ENCODE data around the gene RBKS. TPM values are rescaled to one million over a fixed set of nuclear protein-coding genes. Genes with fewer than 3 reads are reported as not detected.

RBKS gene
- total and polyA plus RNA-seq, 2 donors (not counting 1 experiment from before 2014, with no cell fraction given), result 1.3 to 2.6 TPM

DNA sequence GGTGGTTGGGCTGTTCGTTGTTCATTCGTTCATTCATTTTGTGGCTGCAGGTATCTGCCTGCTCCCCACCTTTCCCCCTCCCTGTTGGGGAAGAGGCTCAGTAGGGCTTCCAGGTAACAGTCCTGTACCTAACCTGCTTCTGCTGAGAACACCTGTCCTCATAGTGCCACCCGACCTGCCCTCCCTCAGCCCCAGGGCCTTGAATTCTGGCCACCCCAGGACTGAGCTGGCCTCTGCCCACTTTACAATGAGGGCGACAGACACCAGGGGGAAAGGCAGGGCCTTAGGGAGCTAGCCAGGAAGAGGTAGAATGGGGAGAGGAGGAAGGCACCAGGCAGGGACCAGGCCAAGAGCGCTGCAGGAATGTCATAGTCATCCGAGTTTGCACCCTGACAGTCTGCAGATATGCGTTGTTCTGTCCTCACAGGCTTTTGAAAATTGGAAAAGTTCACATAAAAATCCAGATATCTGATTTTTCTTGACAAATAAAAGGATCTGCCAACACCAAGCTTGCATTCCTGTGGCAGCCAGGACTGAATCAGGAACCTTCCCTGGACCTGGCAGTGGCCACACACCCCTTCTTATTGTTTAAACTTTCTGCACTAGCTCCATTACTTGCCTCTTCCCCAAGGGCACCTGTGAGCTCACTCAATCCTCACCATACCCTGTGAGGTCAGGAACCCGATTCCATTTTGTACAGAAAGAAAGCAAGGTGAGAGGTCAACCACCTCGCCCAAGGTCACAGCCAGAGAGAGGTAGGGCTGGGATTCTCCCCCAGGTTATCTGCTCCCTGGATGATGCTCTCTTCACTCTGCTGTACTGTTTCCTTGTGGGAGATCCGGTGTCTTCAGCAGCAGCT is 153.9 kb downstream of the RBKS start:
- Histone ChIP-seq H3K9me3 (ENCODE audit: control insufficient read depth, insufficient read depth, low read depth, low read length) (no peaks in the 10 kb centered on the region), H3K4me2 (ENCODE audit: extremely low read depth, insufficient read depth, low read length) (no peak overlapping the region), H3K27me3 (ENCODE audit: control insufficient read depth, insufficient read depth, low read length) (no peaks in the 10 kb centered on the region), H3K4me1 (ENCODE audit: control insufficient read depth, extremely low read depth, insufficient read depth, low read length) (peaks cover 3% of the 10 kb centered on the region), H3K9ac (ENCODE audit: insufficient read depth, low read length) (peak overlapping the region; percentile 11), H3K4me3 (replicated peaks in 1 of 4; ENCODE audit: control extremely low read depth in 1 of 4, insufficient read depth in 1 of 4, low read depth in 3 of 4, low read length in 4 of 4) (no peak overlapping the region), H3K79me2 (ENCODE audit: control insufficient read depth, insufficient read depth, low read length) (no peaks in the 10 kb centered on the region), H4K20me1 (ENCODE audit: control insufficient read depth, extremely low read depth, insufficient read depth, low read length) (no peaks in the 10 kb centered on the region), H3K36me3 (ENCODE audit: control insufficient read depth, insufficient read depth, low read length) (no peaks in the 10 kb centered on the region), H2AFZ (ENCODE audit: low read length) (peak overlapping the region; percentile 74), H3K27ac (ENCODE audit: insufficient read depth, low read length) (peak overlapping the region; percentile 44)
- DNase-seq (ENCODE audit: low read depth in 2 of 2), result peak in 1 of 2 donors; percentile 38
- TF ChIP-seq, protein P1, sequence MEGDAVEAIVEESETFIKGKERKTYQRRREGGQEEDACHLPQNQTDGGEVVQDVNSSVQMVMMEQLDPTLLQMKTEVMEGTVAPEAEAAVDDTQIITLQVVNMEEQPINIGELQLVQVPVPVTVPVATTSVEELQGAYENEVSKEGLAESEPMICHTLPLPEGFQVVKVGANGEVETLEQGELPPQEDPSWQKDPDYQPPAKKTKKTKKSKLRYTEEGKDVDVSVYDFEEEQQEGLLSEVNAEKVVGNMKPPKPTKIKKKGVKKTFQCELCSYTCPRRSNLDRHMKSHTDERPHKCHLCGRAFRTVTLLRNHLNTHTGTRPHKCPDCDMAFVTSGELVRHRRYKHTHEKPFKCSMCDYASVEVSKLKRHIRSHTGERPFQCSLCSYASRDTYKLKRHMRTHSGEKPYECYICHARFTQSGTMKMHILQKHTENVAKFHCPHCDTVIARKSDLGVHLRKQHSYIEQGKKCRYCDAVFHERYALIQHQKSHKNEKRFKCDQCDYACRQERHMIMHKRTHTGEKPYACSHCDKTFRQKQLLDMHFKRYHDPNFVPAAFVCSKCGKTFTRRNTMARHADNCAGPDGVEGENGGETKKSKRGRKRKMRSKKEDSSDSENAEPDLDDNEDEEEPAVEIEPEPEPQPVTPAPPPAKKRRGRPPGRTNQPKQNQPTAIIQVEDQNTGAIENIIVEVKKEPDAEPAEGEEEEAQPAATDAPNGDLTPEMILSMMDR (conservative IDR thresholded peaks at IDR 0.05 in 1 of 2, IDR thresholded peaks at IDR 0.05 in 1 of 2; ENCODE audit: low read depth in 1 of 2, low read length in 2 of 2), result no peak
- no peak for TF ChIP-seq EZH2 (IDR thresholded peaks at IDR 0.05; ENCODE audit: low read length, missing control alignments)

DNA sequence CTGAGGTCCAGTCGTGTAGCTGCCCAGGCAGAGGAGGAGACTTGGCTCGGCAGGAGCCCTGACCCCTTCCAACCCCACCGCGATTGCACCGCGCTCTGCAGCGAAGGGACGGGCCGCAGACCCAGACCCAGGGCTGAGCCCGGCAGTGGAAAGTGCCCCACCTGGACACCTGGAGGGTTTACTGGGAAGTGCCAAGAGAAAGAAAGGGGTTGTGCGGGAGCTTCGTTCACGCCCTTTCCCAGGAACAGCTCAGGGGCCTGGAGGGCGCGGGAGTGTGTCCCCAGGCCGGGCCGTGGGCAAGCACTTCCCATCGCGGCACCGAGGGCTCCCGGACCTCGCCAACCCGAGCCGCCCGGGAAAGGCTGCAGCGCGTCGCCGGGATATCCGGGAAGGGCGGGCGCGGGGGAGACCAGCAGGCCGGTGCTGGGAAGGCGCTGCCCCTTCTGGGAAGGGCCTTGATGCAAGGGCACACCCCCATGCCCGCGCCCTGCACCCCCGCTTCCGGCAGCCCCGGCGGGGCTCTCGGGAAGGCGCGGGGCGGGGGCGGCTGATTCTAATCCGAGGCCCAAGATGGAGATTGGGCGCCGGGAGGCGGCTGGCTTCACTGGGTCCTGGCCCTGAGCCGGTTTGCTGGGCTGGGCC is 154.8 kb downstream of the RBKS start:
- H3K27me3 ChIP-seq (ENCODE audit: control insufficient read depth, insufficient read depth, low read length), result no peaks in the 10 kb centered on the region
- peak; percentile 67 to 85 for DNase-seq (ENCODE audit: low read depth in 2 of 2)
- TF ChIP-seq, protein P1 (conservative IDR thresholded peaks at IDR 0.05 in 1 of 2, IDR thresholded peaks at IDR 0.05 in 1 of 2; ENCODE audit: low read depth in 1 of 2, low read length in 2 of 2), result no peak
- no peak for TF ChIP-seq EZH2 (IDR thresholded peaks at IDR 0.05; ENCODE audit: low read length, missing control alignments)
- H3K27ac ChIP-seq (ENCODE audit: insufficient read depth, low read length), result peak overlapping the region; percentile 44
- H3K4me3 ChIP-seq (replicated peaks in 1 of 4; ENCODE audit: control extremely low read depth in 1 of 4, insufficient read depth in 1 of 4, low read depth in 3 of 4, low read length in 4 of 4), result peak overlapping the region in 3 of 4 experiments; percentile 17 to 47 (median 40)
- H3K9me3 ChIP-seq (ENCODE audit: control insufficient read depth, insufficient read depth, low read depth, low read length), result no peaks in the 10 kb centered on the region
- H3K9ac ChIP-seq (ENCODE audit: insufficient read depth, low read length), result peak overlapping the region; percentile 35
- H3K36me3 ChIP-seq (ENCODE audit: control insufficient read depth, insufficient read depth, low read length), result no peaks in the 10 kb centered on the region
- peak overlapping the region; percentile 79 for H3K4me2 ChIP-seq (ENCODE audit: extremely low read depth, insufficient read depth, low read length)
- H2AFZ ChIP-seq (ENCODE audit: low read length), result peak overlapping the region; percentile 75
- H3K79me2 ChIP-seq (ENCODE audit: control insufficient read depth, insufficient read depth, low read length), result no peaks in the 10 kb centered on the region
- H4K20me1 ChIP-seq (ENCODE audit: control insufficient read depth, extremely low read depth, insufficient read depth, low read length), result no peaks in the 10 kb centered on the region
- peaks cover 3% of the 10 kb centered on the region for H3K4me1 ChIP-seq (ENCODE audit: control insufficient read depth, extremely low read depth, insufficient read depth, low read length)

DNA sequence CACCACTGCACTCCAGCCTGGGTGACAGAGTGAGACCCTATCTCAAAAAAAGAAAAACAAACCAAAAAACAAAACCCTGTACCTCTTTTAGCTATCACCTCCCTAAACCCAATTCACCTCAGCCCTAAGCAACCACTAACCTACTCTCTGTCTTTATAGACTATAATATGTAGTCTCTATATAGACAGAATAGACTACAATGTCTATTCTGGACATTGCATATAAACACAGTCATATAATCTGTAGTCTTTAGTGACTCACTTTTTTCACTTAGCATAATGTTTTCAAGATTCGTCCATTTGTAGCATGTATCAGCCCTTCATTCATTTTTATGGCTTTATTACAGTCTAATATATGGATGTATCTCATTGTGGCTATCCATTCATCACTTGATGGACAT is 155.9 kb downstream of the RBKS start:
- Histone ChIP-seq H3K4me3 (replicated peaks in 1 of 4; ENCODE audit: control extremely low read depth in 1 of 4, insufficient read depth in 1 of 4, low read depth in 3 of 4, low read length in 4 of 4) (no peak overlapping the region), H3K36me3 (ENCODE audit: control insufficient read depth, insufficient read depth, low read length) (no peaks in the 10 kb centered on the region), H3K27ac (ENCODE audit: insufficient read depth, low read length) (no peak overlapping the region), H3K79me2 (ENCODE audit: control insufficient read depth, insufficient read depth, low read length) (no peaks in the 10 kb centered on the region), H3K9ac (ENCODE audit: insufficient read depth, low read length) (no peak overlapping the region), H3K27me3 (ENCODE audit: control insufficient read depth, insufficient read depth, low read length) (no peaks in the 10 kb centered on the region), H3K9me3 (ENCODE audit: control insufficient read depth, insufficient read depth, low read depth, low read length) (no peaks in the 10 kb centered on the region), H3K4me1 (ENCODE audit: control insufficient read depth, extremely low read depth, insufficient read depth, low read length) (peaks cover 3% of the 10 kb centered on the region), H3K4me2 (ENCODE audit: extremely low read depth, insufficient read depth, low read length) (no peak overlapping the region), H2AFZ (ENCODE audit: low read length) (no peak overlapping the region), H4K20me1 (ENCODE audit: control insufficient read depth, extremely low read depth, insufficient read depth, low read length) (no peaks in the 10 kb centered on the region)
- TF ChIP-seq, protein P1 (conservative IDR thresholded peaks at IDR 0.05 in 1 of 2, IDR thresholded peaks at IDR 0.05 in 1 of 2; ENCODE audit: low read depth in 1 of 2, low read length in 2 of 2), result no peak
- TF ChIP-seq EZH2 (IDR thresholded peaks at IDR 0.05; ENCODE audit: low read length, missing control alignments), result no peak
- DNase-seq (ENCODE audit: low read depth in 2 of 2), result no peak
